ENCODE results near the gene TEX54. TPM values are rescaled to one million over a fixed set of nuclear protein-coding genes. Genes with fewer than 3 reads are reported as not detected.

The TEX54 gene
- total and polyA plus RNA-seq, 2 of the 13 experiments (the other 11 are each of a cell fraction or from before 2014, with no cell fraction given): not detected

- TF ChIP-seq ZNF576 (CRISPR knock-in tag; IDR thresholded peaks at IDR 0.05): no peak
- TF ChIP-seq ZSCAN22 (CRISPR knock-in tag; IDR thresholded peaks at IDR 0.05): peak; percentile 57; the same call in 1 of the 2 replicates
- peak in 1 of 2 experiments; percentile 68; a peak in 1 of 4 replicates for TF ChIP-seq ATF4 (CRISPR knock-in tag; IDR thresholded peaks at IDR 0.05)
- TF ChIP-seq ZBTB7B (CRISPR knock-in tag; IDR thresholded peaks at IDR 0.05): peak; percentile 73; the same call in 1 of the 2 replicates
- TF ChIP-seq ELF3 (CRISPR knock-in tag; IDR thresholded peaks at IDR 0.05): peak; percentile 88
- peak; percentile 81 for TF ChIP-seq ZSCAN25 (CRISPR knock-in tag; IDR thresholded peaks at IDR 0.05)
- 0 out of 2 replicates have a peak, but pooled peaks have one; percentile 78 for TF ChIP-seq MTF1 (CRISPR knock-in tag; IDR thresholded peaks at IDR 0.05)
- peak; percentile 27; the same call in 1 of the 2 replicates for TF ChIP-seq GFI1 (CRISPR knock-in tag; IDR thresholded peaks at IDR 0.05; ENCODE audit: borderline replicate concordance)
- peak; percentile 56; the same call in 1 of the 2 replicates for TF ChIP-seq HNRNPL (IDR thresholded peaks at IDR 0.05; ENCODE audit: low read depth, low read length)
- peak; percentile 31 for TF ChIP-seq SRSF1 (optimal IDR thresholded peaks at IDR 0.05; ENCODE audit: low read depth, low read length)
- peak; percentile 90 for TF ChIP-seq ZSCAN29 (CRISPR knock-in tag; conservative IDR thresholded peaks at IDR 0.05)
- peak; percentile 90; the same call in 1 of the 2 replicates for TF ChIP-seq FOXM1 (CRISPR knock-in tag; IDR thresholded peaks at IDR 0.05)
- peak; percentile 45; the same call in 1 of the 2 replicates for TF ChIP-seq ZBED4 (CRISPR knock-in tag; IDR thresholded peaks at IDR 0.05; ENCODE audit: borderline replicate concordance)
- no peak for TF ChIP-seq ZNF713 (CRISPR knock-in tag; IDR thresholded peaks at IDR 0.05)
- TF ChIP-seq HMGA1 (CRISPR knock-in tag; conservative IDR thresholded peaks at IDR 0.05): no peak
- peak; percentile 95 for TF ChIP-seq ZNF441 (CRISPR knock-in tag; IDR thresholded peaks at IDR 0.05; ENCODE audit: borderline replicate concordance)
- TF ChIP-seq TRAFD1 (CRISPR knock-in tag; IDR thresholded peaks at IDR 0.05; ENCODE audit: borderline replicate concordance): no peak
- TF ChIP-seq PHF5A (CRISPR knock-in tag; IDR thresholded peaks at IDR 0.05; ENCODE audit: low read depth, unreplicated experiment): no peak
- peak; percentile 97 for TF ChIP-seq ZNF883 (CRISPR knock-in tag; IDR thresholded peaks at IDR 0.05; ENCODE audit: not compliant biosample characterization)
- no peak for TF ChIP-seq ZNF710 (CRISPR knock-in tag; IDR thresholded peaks at IDR 0.05; ENCODE audit: borderline replicate concordance)
Measured at GRCh38 chr11:62855571-62856332, 23.1 kb upstream of the TEX54 start (continued).
